Transverse colon (tissue), 4 donors: ENCODE measurements around the gene LMX1B. TPM values are rescaled to one million over a fixed set of nuclear protein-coding genes. Genes with fewer than 3 reads are reported as not detected.

Experiments
- DNase-seq: peaks from one replicate; pipeline ENCODE4 v3.0.0-alpha.2; 2019
- H3K27ac ChIP-seq, 4 donors: fragments of 200-600 bp; sonication (generic); 2 replicates each; pipeline ENCODE4 v1.5.1; 2016 to 2018; ENCODE audit warnings: inconsistent platforms in 4 of 4
- H3K27me3 ChIP-seq: fragments of 200-600 bp; sonication (generic); 2 replicates; pipeline ENCODE4 v1.5.1; 2017; ENCODE audit warnings: inconsistent platforms
- H3K36me3 ChIP-seq, 4 donors: fragments of 200-600 bp; sonication (generic); 2 replicates each; pipeline ENCODE4 v1.5.1; 2017 to 2019; ENCODE audit warnings: inconsistent platforms in 4 of 4
- H3K4me1 ChIP-seq, 4 donors: fragments of 200-600 bp; sonication (generic); 2 replicates each; pipeline ENCODE4 v1.5.1; 2017 to 2020; ENCODE audit warnings: inconsistent platforms in 4 of 4
- H3K4me3 ChIP-seq, 4 donors: fragments of 200-600 bp; sonication (generic); 1 replicate in 1 of 4; 2 replicates in 3 of 4; pipeline versions ENCODE4 v1.5.1 to v1.6.1; 2017 to 2019; ENCODE audit warnings: inconsistent platforms in 4 of 4
- H3K9me3 ChIP-seq, 2 donors: fragments of 200-600 bp; sonication (generic); 2 replicates each; pipeline ENCODE4 v1.5.1; 2017 to 2019; ENCODE audit warnings: inconsistent platforms in 2 of 2
- EP300 ChIP-seq: sonication (generic); formaldehyde crosslinking; IDR thresholded peaks from one replicate; pipeline ENCODE4 v1.6.1; 2017; ENCODE audit warnings: antibody characterized with exemption, low read depth
- POLR2A ChIP-seq: fragments of 450-650 bp; IDR thresholded peaks from one replicate; pipeline ENCODE4 v1.6.1; 2016; ENCODE audit warnings: antibody characterized with exemption, mild to moderate bottlenecking, moderate library complexity
- POLR2AphosphoS5 ChIP-seq, 3 donors: sonication (generic); formaldehyde crosslinking; IDR thresholded peaks; one replicate each; pipeline ENCODE4 v1.6.1; 2016; ENCODE audit warnings: antibody characterized with exemption in 3 of 3
- WGBS, 2 donors: methylation state at CpG; one replicate each; pipeline ENCODE4 v1.1.5; 2018; ENCODE audit warnings: low coverage in 1 of 2; 5-methylcytosine and 5-hydroxymethylcytosine counted together
- in situ Hi-C, 4 donors: fragments of 200-750 bp; cut with MboI; loops; one replicate each; pipeline versions ENCODE4 v1.15.0 to v1.15.1; 2017; ENCODE audit warnings: low sequenced_read_pairs in 3 of 4, low pct_ligation_motif_present in 1 of 4, low pct_unique_long_range_greater_than_20kb in 1 of 4
- intact Hi-C: fragments of 100-400 bp; cut with DNase I; formaldehyde crosslinking; loops from one replicate; pipeline ENCODE4 v1.15.1; 2023; ENCODE audit warnings: low total_unique reads
- total RNA-seq, 4 donors: library from RNA; depleted of rRNA; stranded (reverse); fragments of >200 nt; gene quantifications; one replicate each; pipeline ENCODE4 v1.1.0, GENCODE V29; 2016
- TF ChIP-seq, protein P1 (sequence below), 5 experiments: fragments of 200-600 bp in 3 of 5; fragments of 450-650 bp in 2 of 5; sonication (generic) in 3 of 5; IDR thresholded peaks; 1 replicate in 2 of 5; 2 replicates in 3 of 5; pipeline ENCODE4 v1.5.1; 2016 to 2017; ENCODE audit warnings: antibody characterized with exemption in 5 of 5, inconsistent platforms in 3 of 5, mild to moderate bottlenecking in 2 of 5, moderate library complexity in 1 of 5

LMX1B gene
- total RNA-seq, 4 donors from 2014 or later: 0.64 TPM; not detected in 3

DNA sequence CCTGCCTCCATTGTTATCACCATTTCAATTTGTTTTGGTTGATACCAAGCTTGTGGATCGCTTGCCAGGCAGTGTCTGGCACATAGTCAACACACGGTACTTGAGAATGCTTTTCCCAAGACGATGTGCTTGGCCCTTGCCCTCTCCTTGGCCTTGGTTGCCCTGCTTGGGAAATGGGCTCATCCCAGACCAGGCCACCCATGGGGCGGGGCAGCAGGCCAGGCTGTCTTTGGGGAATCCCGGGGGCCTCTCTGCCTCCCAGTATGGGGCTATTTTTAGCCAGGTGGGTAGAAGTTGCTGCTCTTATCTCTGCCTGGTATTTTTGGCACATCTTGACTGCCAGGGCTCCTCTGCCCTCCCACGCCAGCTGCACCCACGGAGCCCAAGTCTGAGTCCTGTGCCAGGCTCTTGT, 49.9 kb downstream of the LMX1B start:
- Histone ChIP-seq H3K4me3 (no peak overlapping the region), H3K4me1 (peaks cover 0 to 13% (median 6%) of the 10 kb centered on the region in 4 donors), H3K9me3 (no peaks in the 10 kb centered on the region), H3K27me3 (peaks cover 98% of the 10 kb centered on the region), H3K27ac (no peak overlapping the region), H3K36me3 (no peaks in the 10 kb centered on the region)
- 35% methylated on average over 7 of the region's 7 CpGs; no CpG with 5 or more reads in 1 of the 2 donors for WGBS, 2 donors
- intact Hi-C loops (no loop called here), in situ Hi-C loops (no loop called here)
- TF ChIP-seq, protein P1, sequence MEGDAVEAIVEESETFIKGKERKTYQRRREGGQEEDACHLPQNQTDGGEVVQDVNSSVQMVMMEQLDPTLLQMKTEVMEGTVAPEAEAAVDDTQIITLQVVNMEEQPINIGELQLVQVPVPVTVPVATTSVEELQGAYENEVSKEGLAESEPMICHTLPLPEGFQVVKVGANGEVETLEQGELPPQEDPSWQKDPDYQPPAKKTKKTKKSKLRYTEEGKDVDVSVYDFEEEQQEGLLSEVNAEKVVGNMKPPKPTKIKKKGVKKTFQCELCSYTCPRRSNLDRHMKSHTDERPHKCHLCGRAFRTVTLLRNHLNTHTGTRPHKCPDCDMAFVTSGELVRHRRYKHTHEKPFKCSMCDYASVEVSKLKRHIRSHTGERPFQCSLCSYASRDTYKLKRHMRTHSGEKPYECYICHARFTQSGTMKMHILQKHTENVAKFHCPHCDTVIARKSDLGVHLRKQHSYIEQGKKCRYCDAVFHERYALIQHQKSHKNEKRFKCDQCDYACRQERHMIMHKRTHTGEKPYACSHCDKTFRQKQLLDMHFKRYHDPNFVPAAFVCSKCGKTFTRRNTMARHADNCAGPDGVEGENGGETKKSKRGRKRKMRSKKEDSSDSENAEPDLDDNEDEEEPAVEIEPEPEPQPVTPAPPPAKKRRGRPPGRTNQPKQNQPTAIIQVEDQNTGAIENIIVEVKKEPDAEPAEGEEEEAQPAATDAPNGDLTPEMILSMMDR (IDR thresholded peaks at IDR 0.05): no peak
- TF ChIP-seq EP300 (no peak), POLR2AphosphoS5 (IDR thresholded peaks at IDR 0.05) (no peak), POLR2A (no peak)
- DNase-seq: no peak

DNA sequence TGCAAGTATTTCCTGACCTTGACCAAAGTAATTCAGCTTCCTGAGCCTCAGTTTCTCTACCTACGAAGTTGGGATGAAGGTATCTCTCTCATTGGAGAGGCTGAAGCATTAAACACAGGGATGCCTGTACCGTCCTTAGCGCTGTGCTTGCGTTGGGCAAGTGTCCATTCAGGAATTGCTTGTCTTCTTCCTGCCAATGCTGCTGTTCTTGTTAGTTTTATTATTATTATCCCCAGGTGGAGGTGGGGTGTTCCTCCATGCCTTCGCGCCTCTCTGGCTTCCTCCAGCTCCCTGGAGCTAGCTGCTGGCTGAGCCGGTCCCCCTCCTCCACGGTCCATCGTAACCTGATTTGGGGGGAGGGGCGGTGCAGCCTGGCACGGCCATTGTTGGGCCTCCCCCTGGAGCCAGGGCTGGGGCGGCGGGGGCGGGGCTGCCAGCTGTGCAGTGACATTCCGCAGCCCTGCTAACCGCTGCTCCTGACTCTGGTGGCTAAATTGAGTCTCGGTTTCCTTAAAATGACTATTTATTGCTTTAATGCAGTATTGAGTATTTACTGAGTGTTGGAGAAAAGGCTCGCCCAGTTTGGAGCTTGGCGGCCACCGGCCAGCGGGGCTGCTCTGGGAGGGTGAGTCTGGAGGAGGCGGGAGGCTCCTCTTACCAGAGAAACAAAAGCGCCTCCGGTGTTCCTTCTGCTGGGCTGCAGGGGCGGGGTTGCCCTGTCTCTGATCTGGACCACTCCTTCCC, 51.3 kb downstream of the LMX1B start:
- intact Hi-C loops (no loop called here), in situ Hi-C loops (no loop called here)
- Histone ChIP-seq H3K27me3 (peaks cover 100% of the 10 kb centered on the region), H3K9me3 (no peaks in the 10 kb centered on the region), H3K4me1 (peaks cover 0 to 13% (median 6%) of the 10 kb centered on the region in 4 donors), H3K4me3 (no peak overlapping the region), H3K36me3 (no peaks in the 10 kb centered on the region), H3K27ac (no peak overlapping the region)
- WGBS, 2 donors: 10 to 13% methylated on average over 6 to 25 of the region's 25 CpGs
- TF ChIP-seq, protein P1 (IDR thresholded peaks at IDR 0.05): no peak
- TF ChIP-seq EP300 (no peak), POLR2A (no peak), POLR2AphosphoS5 (IDR thresholded peaks at IDR 0.05) (no peak)
- DNase-seq: no peak

DNA sequence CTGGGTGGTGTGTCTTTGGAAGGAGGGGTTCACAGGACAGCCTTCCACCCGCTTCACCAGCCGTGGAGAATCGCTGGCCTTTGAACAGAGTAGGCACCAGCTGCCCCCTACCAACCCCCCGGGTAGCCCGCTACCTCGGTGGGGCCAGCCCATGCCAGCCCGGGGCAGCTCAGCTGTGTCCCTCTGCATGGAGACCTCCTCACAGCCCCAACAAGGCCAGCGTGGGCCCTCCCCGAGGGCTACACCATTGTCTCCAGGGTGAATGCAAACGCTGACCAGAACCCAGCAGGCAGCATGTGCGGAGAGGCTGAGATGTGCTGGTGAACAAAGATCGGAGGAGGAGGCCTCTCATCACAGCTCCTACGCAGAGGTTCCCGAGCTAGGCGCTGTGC, 51.9 kb downstream of the LMX1B start:
- 45% methylated on average over 15 of the region's 15 CpGs; no CpG with 5 or more reads in 1 of the 2 donors for WGBS, 2 donors
- no peaks in the 10 kb centered on the region for H3K36me3 ChIP-seq

DNA sequence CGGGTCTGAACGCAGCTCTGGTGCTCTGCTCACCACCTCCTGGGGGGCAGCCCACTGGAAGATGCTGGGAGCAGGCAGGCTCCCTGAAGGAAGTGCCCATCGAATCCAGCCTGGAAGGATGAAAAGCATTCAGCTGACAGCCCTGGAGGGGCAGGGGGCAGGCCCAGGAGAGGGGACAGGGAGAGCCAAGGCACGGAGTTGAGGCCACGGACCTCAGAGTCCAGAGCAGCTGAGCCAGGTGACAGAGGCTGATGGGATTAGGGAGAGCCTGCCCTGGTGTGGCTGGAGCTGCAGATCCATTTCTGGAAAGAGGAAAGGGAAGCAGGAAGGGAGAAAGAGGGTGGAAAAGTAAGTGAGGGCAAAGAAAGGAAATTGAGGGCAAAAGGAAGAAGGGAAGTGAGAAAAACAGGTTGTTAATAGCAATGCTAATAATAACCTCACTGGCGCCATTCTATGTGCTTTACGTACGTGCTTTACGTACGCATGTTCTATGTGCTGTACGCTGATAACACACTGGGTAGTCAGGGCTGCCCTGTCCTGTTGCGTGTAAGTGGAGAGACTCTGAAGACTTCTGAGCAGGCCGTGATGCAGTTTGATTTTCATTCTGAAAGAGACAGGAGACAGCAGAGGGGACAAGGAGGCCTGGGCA, 52.6 kb downstream of the LMX1B start:
- no peak overlapping the region for H3K27ac ChIP-seq
- 56 to 60% methylated on average over 5 to 12 of the region's 13 CpGs for WGBS, 2 donors
- in situ Hi-C loops: no loop called here
- no peaks in the 10 kb centered on the region for H3K36me3 ChIP-seq
- DNase-seq: no peak
- H3K9me3 ChIP-seq: no peaks in the 10 kb centered on the region
- H3K27me3 ChIP-seq: peaks cover 100% of the 10 kb centered on the region
- peaks cover 0 to 13% (median 6%) of the 10 kb centered on the region in 4 donors for H3K4me1 ChIP-seq
- no peak overlapping the region for H3K4me3 ChIP-seq
- TF ChIP-seq POLR2A: no peak
- TF ChIP-seq POLR2AphosphoS5 (IDR thresholded peaks at IDR 0.05): no peak
- TF ChIP-seq, protein P1 (IDR thresholded peaks at IDR 0.05): no peak
- no peak for TF ChIP-seq EP300
- intact Hi-C loops: no loop called here

More for the DNA sequence above, 51.9 kb downstream of the LMX1B start:
- Histone ChIP-seq H3K27me3 (peaks cover 100% of the 10 kb centered on the region), H3K9me3 (no peaks in the 10 kb centered on the region), H3K27ac (no peak overlapping the region), H3K4me3 (no peak overlapping the region), H3K4me1 (peaks cover 0 to 13% (median 6%) of the 10 kb centered on the region in 4 donors)
- DNase-seq: no peak
- intact Hi-C loops: no loop called here
- in situ Hi-C loops: no loop called here
- TF ChIP-seq POLR2A (no peak), POLR2AphosphoS5 (IDR thresholded peaks at IDR 0.05) (no peak), EP300 (no peak)
- TF ChIP-seq, protein P1 (IDR thresholded peaks at IDR 0.05): no peak
